Lung (tissue), 12 donors: ENCODE results near the gene INPP4A. TPM values are rescaled to one million over a fixed set of nuclear protein-coding genes. Genes with fewer than 3 reads are reported as not detected.
A peak's percentile ranks its signal among the peaks of the same experiment; 100 is the strongest.

Source experiments
- ATAC-seq: fragments of 200-7000 bp; cut with Tn5 transposase; one replicate; pipeline ENCODE4 v1.9.1; 2020; ENCODE audit warnings: moderate number of reproducible peaks; ENCODE audit not compliant: insufficient read depth, low FRiP score
- DNase-seq, 3 donors: peaks; one replicate each; pipeline ENCODE4 v3.0.0-alpha.2; 2013 to 2017
- H3K27ac ChIP-seq, 2 donors: one replicate each; pipeline ENCODE4 v1.5.1; 2013; ENCODE audit warnings: mild to moderate bottlenecking in 2 of 2, moderate library complexity in 2 of 2, control low read depth in 1 of 2, inconsistent platforms in 1 of 2, low read depth in 1 of 2, low read length in 1 of 2
- H3K27me3 ChIP-seq, 3 donors: one replicate each; pipeline ENCODE4 v1.5.1; 2013; ENCODE audit warnings: low read length in 2 of 3; ENCODE audit not compliant: control insufficient read depth in 3 of 3, insufficient read depth in 3 of 3
- H3K36me3 ChIP-seq, 4 donors: one replicate each; pipeline ENCODE4 v1.5.1; 2013; ENCODE audit warnings: low read length in 4 of 4, mild to moderate bottlenecking in 1 of 4, moderate library complexity in 1 of 4; ENCODE audit not compliant: control insufficient read depth in 4 of 4, insufficient read depth in 4 of 4
- H3K4me1 ChIP-seq, 5 donors: one replicate each; pipeline ENCODE4 v1.5.1; 2013; ENCODE audit warnings: low read length in 5 of 5, mild to moderate bottlenecking in 2 of 5, moderate library complexity in 1 of 5; ENCODE audit not compliant: control insufficient read depth in 5 of 5, insufficient read depth in 5 of 5
- H3K4me3 ChIP-seq: one replicate; pipeline ENCODE4 v1.5.1; 2013; ENCODE audit warnings: mild to moderate bottlenecking, control low read depth, moderate library complexity
- H3K9ac ChIP-seq, 2 donors: one replicate each; pipeline ENCODE4 v1.5.1; 2013; ENCODE audit warnings: low read length in 2 of 2, control low read depth in 1 of 2; ENCODE audit not compliant: insufficient read depth in 1 of 2
- H3K9me3 ChIP-seq, 4 donors: one replicate each; pipeline ENCODE4 v1.5.1; 2013; ENCODE audit warnings: low read length in 3 of 4, mild to moderate bottlenecking in 1 of 4, moderate library complexity in 1 of 4; ENCODE audit not compliant: control insufficient read depth in 4 of 4, insufficient read depth in 3 of 4
- WGBS, 2 donors: extraction: QIAGEN DNeasy Blood & Tissue Kit; methylation state at CpG; one replicate each; pipeline ENCODE4 v1.1.7; 2013; 5-methylcytosine and 5-hydroxymethylcytosine counted together
- polyA plus RNA-seq, 2 donors: library from polyadenylated mRNA; stranded (reverse); fragments of 200-250 nt; gene quantifications; one replicate each; pipeline ENCODE4 v1.2.1, GENCODE V29; 2013
- total RNA-seq, 2 donors: library from RNA; depleted of rRNA in 1 of 2; stranded (reverse); fragments of >200 nt in 1 of 2; gene quantifications; one replicate each; pipeline ENCODE4 v1.2.1, GENCODE V29; 2014 to 2021
- TF ChIP-seq, protein P1 (sequence below): IDR thresholded peaks from 2 replicates; pipeline ENCODE4 v1.5.1; 2012; ENCODE audit warnings: mild to moderate bottlenecking; ENCODE audit errors: control extremely low read depth, extremely low read depth
- donor health status: control.
- donor health status: control.
- donor health status: Bipolar disorder and iron deficiency.
- donor health status: healthy.
- donor health status: DM: yes; HTN: yes; CAD: no.

The INPP4A gene
- total and polyA plus RNA-seq, 4 donors = 8.0 to 43.3 (median 19.8) TPM

DNA sequence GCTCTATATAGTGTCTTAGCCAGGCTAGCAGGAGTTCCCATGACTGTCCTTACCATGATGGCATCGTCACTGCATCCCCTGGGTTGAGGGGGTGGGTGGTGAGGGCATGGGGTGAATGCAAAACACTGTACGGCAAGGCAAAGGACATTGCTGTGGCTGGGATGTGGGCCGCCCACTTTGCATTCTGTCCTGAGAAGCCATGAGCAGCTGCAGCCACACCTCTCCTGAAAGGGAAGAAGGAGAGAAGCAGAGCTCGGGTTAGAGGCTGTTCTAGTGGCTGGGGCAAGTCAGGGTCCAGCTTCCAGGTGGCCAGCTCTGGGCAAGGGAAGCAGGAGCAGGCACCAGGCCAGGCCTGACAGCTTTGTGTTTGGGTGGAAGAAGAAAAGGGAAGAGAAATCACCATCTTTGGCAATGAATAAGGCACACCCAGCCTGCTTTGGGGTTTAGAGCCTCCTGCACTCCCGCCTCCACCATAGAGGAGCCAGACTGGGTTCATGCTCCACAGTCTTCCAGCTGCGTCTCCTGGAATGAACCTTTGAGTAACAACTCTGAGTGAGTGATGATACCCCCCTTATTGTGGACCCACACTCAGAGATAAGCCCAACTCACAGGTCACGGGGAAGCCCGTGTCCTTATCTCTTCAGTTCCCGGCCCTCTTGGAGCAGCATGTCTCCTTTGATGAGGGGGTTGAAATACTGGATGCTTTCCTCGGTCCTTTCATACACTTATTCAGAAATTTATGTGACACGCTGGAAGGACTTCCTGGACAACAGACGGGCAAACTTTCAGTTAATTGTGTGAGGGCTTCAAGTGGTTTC is 63.4 kb downstream of the INPP4A start:
- ATAC-seq = peak; percentile 38

DNA sequence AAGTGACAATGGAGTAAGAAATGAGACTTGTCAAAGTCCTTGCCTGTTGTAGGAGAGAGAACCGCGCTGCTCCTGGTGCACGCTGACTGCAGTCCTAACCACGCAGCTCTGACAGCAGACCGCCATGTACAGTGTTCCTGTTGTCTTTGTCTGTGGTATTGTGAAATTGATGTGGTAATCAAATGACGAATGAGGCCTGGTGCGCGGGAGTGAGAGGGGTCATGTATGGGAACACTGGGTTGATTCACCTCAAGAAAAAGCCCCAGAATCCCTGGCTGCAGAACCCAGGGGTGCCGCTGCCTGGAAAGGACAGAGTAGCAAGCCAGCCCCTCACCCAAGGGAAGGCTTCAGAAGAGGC is 64.0 kb downstream of the INPP4A start:
- 16 to 40% methylated on average over 9 of the region's 9 CpGs for WGBS, 2 donors
- H3K9ac ChIP-seq = no peak overlapping the region
- no peaks in the 10 kb centered on the region for H3K36me3 ChIP-seq
- DNase-seq (no peak), ATAC-seq (peak; percentile 49)
- H3K27ac ChIP-seq = peak overlapping the region in 1 of 2 donors; percentile 81
- no peaks in the 10 kb centered on the region for H3K9me3 ChIP-seq
- no peaks in the 10 kb centered on the region for H3K27me3 ChIP-seq
- H3K4me3 ChIP-seq = no peak overlapping the region
- peaks cover 16 to 36% (median 28%) of the 10 kb centered on the region in 5 donors for H3K4me1 ChIP-seq
- TF ChIP-seq, protein P1, sequence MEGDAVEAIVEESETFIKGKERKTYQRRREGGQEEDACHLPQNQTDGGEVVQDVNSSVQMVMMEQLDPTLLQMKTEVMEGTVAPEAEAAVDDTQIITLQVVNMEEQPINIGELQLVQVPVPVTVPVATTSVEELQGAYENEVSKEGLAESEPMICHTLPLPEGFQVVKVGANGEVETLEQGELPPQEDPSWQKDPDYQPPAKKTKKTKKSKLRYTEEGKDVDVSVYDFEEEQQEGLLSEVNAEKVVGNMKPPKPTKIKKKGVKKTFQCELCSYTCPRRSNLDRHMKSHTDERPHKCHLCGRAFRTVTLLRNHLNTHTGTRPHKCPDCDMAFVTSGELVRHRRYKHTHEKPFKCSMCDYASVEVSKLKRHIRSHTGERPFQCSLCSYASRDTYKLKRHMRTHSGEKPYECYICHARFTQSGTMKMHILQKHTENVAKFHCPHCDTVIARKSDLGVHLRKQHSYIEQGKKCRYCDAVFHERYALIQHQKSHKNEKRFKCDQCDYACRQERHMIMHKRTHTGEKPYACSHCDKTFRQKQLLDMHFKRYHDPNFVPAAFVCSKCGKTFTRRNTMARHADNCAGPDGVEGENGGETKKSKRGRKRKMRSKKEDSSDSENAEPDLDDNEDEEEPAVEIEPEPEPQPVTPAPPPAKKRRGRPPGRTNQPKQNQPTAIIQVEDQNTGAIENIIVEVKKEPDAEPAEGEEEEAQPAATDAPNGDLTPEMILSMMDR = no peak

More for the DNA sequence above, 63.4 kb downstream of the INPP4A start:
- H3K4me3 ChIP-seq = no peak overlapping the region
- TF ChIP-seq, protein P1 = no peak
- peaks cover 17 to 39% (median 27%) of the 10 kb centered on the region in 5 donors for H3K4me1 ChIP-seq
- H3K27ac ChIP-seq = peak overlapping the region in 1 of 2 donors; percentile 81
- peak; percentile 27 to 57 (median 56) for DNase-seq
- H3K27me3 ChIP-seq = no peaks in the 10 kb centered on the region
- no peaks in the 10 kb centered on the region for H3K36me3 ChIP-seq
- H3K9ac ChIP-seq = no peak overlapping the region
- WGBS, 2 donors = 53 to 60% methylated on average over 12 of the region's 12 CpGs
- H3K9me3 ChIP-seq = no peaks in the 10 kb centered on the region

DNA sequence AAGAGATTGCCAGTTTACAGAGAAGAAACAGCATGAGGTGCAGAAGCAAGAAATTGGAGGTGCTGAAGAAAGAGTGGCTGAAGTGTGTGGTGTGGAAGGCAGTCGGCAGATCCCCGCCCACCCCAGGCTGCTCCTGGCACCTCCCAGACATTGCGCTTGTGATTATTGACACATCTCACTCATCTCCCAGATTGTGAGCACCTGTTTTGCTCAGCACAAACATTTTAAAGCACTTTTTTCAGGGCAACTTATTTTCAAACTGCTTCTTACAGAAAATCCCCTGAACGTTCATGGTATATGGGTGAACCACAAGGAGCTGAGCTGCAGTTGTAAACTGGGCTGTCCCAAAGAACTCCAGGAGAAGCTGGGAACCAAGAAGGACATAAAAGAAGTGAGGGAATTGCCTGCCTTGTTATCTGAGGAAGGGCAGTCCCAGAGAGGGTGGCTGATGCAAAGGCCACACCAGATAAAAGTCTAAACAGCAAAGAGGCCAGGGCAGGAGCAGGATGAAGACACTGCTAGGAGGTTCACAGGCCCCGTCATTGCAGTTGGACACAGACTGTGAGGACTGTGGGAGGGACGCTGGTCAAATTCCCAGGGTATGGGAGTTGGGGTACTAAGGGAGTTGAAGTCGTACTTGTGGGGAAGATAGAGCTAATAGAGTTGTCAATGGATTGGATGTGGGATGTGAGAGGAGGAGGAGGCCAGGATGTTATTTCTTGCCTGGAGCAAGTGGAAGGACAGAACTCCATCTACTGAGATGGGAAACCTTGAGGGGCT is 65.1 kb downstream of the INPP4A start:
- TF ChIP-seq, protein P1 = no peak

More for the DNA sequence above, 65.1 kb downstream of the INPP4A start:
- no peak for DNase-seq
- Histone ChIP-seq H3K27ac (no peak overlapping the region), H3K4me3 (no peak overlapping the region), H3K9me3 (no peaks in the 10 kb centered on the region), H3K36me3 (no peaks in the 10 kb centered on the region), H3K9ac (no peak overlapping the region), H3K4me1 (peaks cover 9 to 27% (median 24%) of the 10 kb centered on the region in 5 donors), H3K27me3 (no peaks in the 10 kb centered on the region)
- ATAC-seq = no peak
- 85 to 94% methylated on average over 7 of the region's 7 CpGs for WGBS, 2 donors
